AG04449 (cell line): Measurements from ENCODE around the gene RNF212.
A peak's percentile ranks its signal among the peaks of the same experiment; 100 is the strongest.

Source experiments
- CTCF ChIA-PET: fragments of 350-600 bp; formaldehyde crosslinking; extraction: SDS; loops from one replicate; lab custom pipeline; 2021; ENCODE audit warnings: antibody characterized with exemption; lab: Yijun Ruan, JAX
- POLR2A ChIA-PET: fragments of 400-600, 350-600 bp; formaldehyde crosslinking; extraction: SDS; loops from one replicate; lab custom pipeline; 2020; ENCODE audit warnings: antibody characterized with exemption, inconsistent platforms; lab: Yijun Ruan, JAX
- DNase-seq: peaks from one replicate; pipeline ENCODE4 v3.0.0-alpha.2; 2010; ENCODE audit warnings: low read depth, low spot score
- H3K4me3 ChIP-seq: 2 replicates; pipeline ENCODE4 v1.5.1; 2011; ENCODE audit warnings: low read depth, mild to moderate bottlenecking, control low read depth, low read length
- CTCF ChIP-seq: IDR thresholded peaks from one replicate; pipeline ENCODE4 v1.5.1; 2011; ENCODE audit warnings: mild to moderate bottlenecking, moderate library complexity, low read length, control low read depth, inconsistent platforms; ENCODE audit not compliant: insufficient read depth; ENCODE audit errors: missing control alignments

RNF212 gene

GRCh38 chr4:1032861-1033260 lies 80.5 kb downstream of the RNF212 start:
- no peak overlapping the region for H3K4me3 ChIP-seq
- ChIA-PET POLR2A (no interaction called here), CTCF (no interaction called here)
- no peak for DNase-seq
- TF ChIP-seq CTCF = no peak

GRCh38 chr4:1031956-1032795 lies 81.2 kb downstream of the RNF212 start:
- no peak for DNase-seq
- peak; percentile 14 for TF ChIP-seq CTCF
- CTCF ChIA-PET = no interaction called here
- H3K4me3 ChIP-seq = no peak overlapping the region
- POLR2A ChIA-PET = no interaction called here

GRCh38 chr4:1031346-1031745 lies 82.0 kb downstream of the RNF212 start:
- no peak overlapping the region for H3K4me3 ChIP-seq
- DNase-seq = no peak
- TF ChIP-seq CTCF = no peak
- ChIA-PET CTCF (no interaction called here), POLR2A (no interaction called here)

- DNase-seq = no peak
- ChIA-PET POLR2A (no interaction called here), CTCF (no interaction called here)
- H3K4me3 ChIP-seq = no peak overlapping the region
- TF ChIP-seq CTCF = no peak
These were observed 82.8 kb downstream of the RNF212 start for GRCh38 chr4:1030559-1030958.

- CTCF ChIA-PET = no interaction called here
- POLR2A ChIA-PET = no interaction called here
- DNase-seq = no peak
- H3K4me3 ChIP-seq = no peak overlapping the region
- no peak for TF ChIP-seq CTCF
These were observed 83.3 kb downstream of the RNF212 start for GRCh38 chr4:1030031-1030430.

GRCh38 chr4:1029529-1029928 lies 83.8 kb downstream of the RNF212 start:
- ChIA-PET POLR2A (no interaction called here), CTCF (no interaction called here)
- no peak for DNase-seq
- TF ChIP-seq CTCF = no peak
- no peak overlapping the region for H3K4me3 ChIP-seq
